Activated T-cell treated with anti-CD3 and anti-CD28 coated beads, Interleukin-2, amount 50 U/mL, for 4 hours (primary cell): ENCODE results near the gene PSME2. TPM values are rescaled to one million over a fixed set of nuclear protein-coding genes. Genes with fewer than 3 reads are reported as not detected.

Experiments
- ATAC-seq, 2 donors: fragments of 200-7000 bp; cut with Tn5 transposase; one replicate each; pipeline ENCODE4 v1.10.0; 2021
- DNase-seq: peaks from one replicate; pipeline ENCODE4 v3.0.0-alpha.2; 2020
- H3K27me3 Mint-ChIP-seq: one replicate; pipeline ENCODE4 v1.8.0; 2021; ENCODE audit warnings: low read depth, mixed read lengths
- H3K36me3 Mint-ChIP-seq: one replicate; pipeline ENCODE4 v1.8.0; 2022; ENCODE audit warnings: mixed read lengths; ENCODE audit not compliant: insufficient read depth
- H3K4me1 Mint-ChIP-seq: one replicate; pipeline ENCODE4 v1.8.0; 2021; ENCODE audit warnings: low read depth, mixed read lengths
- H3K4me3 Mint-ChIP-seq: one replicate; pipeline ENCODE4 v1.8.0; 2021; ENCODE audit warnings: mild to moderate bottlenecking, moderate library complexity, mixed read lengths
- H3K9me3 Mint-ChIP-seq: one replicate; pipeline ENCODE4 v1.8.0; 2021; ENCODE audit warnings: mixed read lengths
- total RNA-seq, 3 donors: library from RNA; stranded (reverse); gene quantifications; one replicate each; pipeline ENCODE4 v1.2.1, GENCODE V29; 2021

Gene PSME2
- total RNA-seq, 3 donors from 2014 or later = 433 to 479 (median 471) TPM

- H3K36me3 Mint-ChIP-seq = peaks cover 25% of the 10 kb centered on the region
- peaks cover 20% of the 10 kb centered on the region for H3K4me1 Mint-ChIP-seq
- DNase-seq (peak; percentile 52), ATAC-seq (peak; percentile 76 to 79)
- H3K9me3 Mint-ChIP-seq = no peaks in the 10 kb centered on the region
- H3K27me3 Mint-ChIP-seq = no peaks in the 10 kb centered on the region
- H3K4me3 Mint-ChIP-seq = peak within 1 kb of the TSS; percentile 81
Observed at GRCh38 chr14:24171422-24172260, 25.2 kb upstream of the PSME2 start, which contains the start of gene REC8. Gene REC8 (plus strand): TSS chr14:24172080. CDS start chr14:24172553, 473 bp downstream.

- Mint-ChIP-seq H3K4me3 (no peak overlapping the region), H3K9me3 (no peaks in the 10 kb centered on the region), H3K4me1 (peaks cover 43% of the 10 kb centered on the region), H3K36me3 (peaks cover 45% of the 10 kb centered on the region), H3K27me3 (no peaks in the 10 kb centered on the region)
- no peak for DNase-seq
- no peak for ATAC-seq
Observed at GRCh38 chr14:24167469-24168114, 21.2 kb upstream of the PSME2 start.

GRCh38 chr14:24165785-24166184 lies 19.4 kb upstream of the PSME2 start:
- Mint-ChIP-seq H3K27me3 (no peaks in the 10 kb centered on the region), H3K9me3 (no peaks in the 10 kb centered on the region), H3K36me3 (peaks cover 46% of the 10 kb centered on the region), H3K4me3 (no peak overlapping the region), H3K4me1 (peaks cover 48% of the 10 kb centered on the region)
- ATAC-seq (no peak), DNase-seq (no peak)

- peaks cover 55% of the 10 kb centered on the region for H3K4me1 Mint-ChIP-seq
- DNase-seq = no peak
- no peaks in the 10 kb centered on the region for H3K9me3 Mint-ChIP-seq
- H3K27me3 Mint-ChIP-seq = no peaks in the 10 kb centered on the region
- no peak for ATAC-seq
- H3K4me3 Mint-ChIP-seq = peak overlapping the region; percentile 51
- peaks cover 50% of the 10 kb centered on the region for H3K36me3 Mint-ChIP-seq
Observed at GRCh38 chr14:24164518-24164991, 18.1 kb upstream of the PSME2 start.

- H3K9me3 Mint-ChIP-seq = no peaks in the 10 kb centered on the region
- H3K36me3 Mint-ChIP-seq = peaks cover 46% of the 10 kb centered on the region
- peaks cover 49% of the 10 kb centered on the region for H3K4me1 Mint-ChIP-seq
- peak overlapping the region; percentile 98 for H3K4me3 Mint-ChIP-seq
- no peaks in the 10 kb centered on the region for H3K27me3 Mint-ChIP-seq
- DNase-seq (no peak), ATAC-seq (peak in 1 of 2 donors; percentile 22)
Observed at GRCh38 chr14:24162093-24162492, 15.7 kb upstream of the PSME2 start.

GRCh38 chr14:24160850-24161804 lies 14.7 kb upstream of the PSME2 start, which contains the start of gene IRF9:
Gene IRF9 (plus strand): TSS chr14:24161265. CDS start chr14:24162145, 880 bp downstream.
- peak; percentile 99 for DNase-seq
- Mint-ChIP-seq H3K9me3 (no peaks in the 10 kb centered on the region), H3K27me3 (no peaks in the 10 kb centered on the region), H3K4me3 (peak within 1 kb of the TSS; percentile 98), H3K36me3 (peaks cover 43% of the 10 kb centered on the region), H3K4me1 (peaks cover 47% of the 10 kb centered on the region)
- peak; percentile 90 for ATAC-seq

GRCh38 chr14:24160499-24160849 lies 14.1 kb upstream of the PSME2 start:
- no peak for DNase-seq
- no peak overlapping the region for H3K4me3 Mint-ChIP-seq
- ATAC-seq = no peak
- peaks cover 46% of the 10 kb centered on the region for H3K36me3 Mint-ChIP-seq
- H3K4me1 Mint-ChIP-seq = peaks cover 46% of the 10 kb centered on the region
- H3K9me3 Mint-ChIP-seq = no peaks in the 10 kb centered on the region
- H3K27me3 Mint-ChIP-seq = no peaks in the 10 kb centered on the region

GRCh38 chr14:24159777-24160498 lies 13.5 kb upstream of the PSME2 start:
- DNase-seq = no peak
- peaks cover 40% of the 10 kb centered on the region for H3K4me1 Mint-ChIP-seq
- no peak overlapping the region for H3K4me3 Mint-ChIP-seq
- H3K27me3 Mint-ChIP-seq = no peaks in the 10 kb centered on the region
- ATAC-seq = no peak
- peaks cover 42% of the 10 kb centered on the region for H3K36me3 Mint-ChIP-seq
- no peaks in the 10 kb centered on the region for H3K9me3 Mint-ChIP-seq

GRCh38 chr14:24157331-24157730 lies 10.9 kb upstream of the PSME2 start:
- Mint-ChIP-seq H3K9me3 (no peaks in the 10 kb centered on the region), H3K27me3 (no peaks in the 10 kb centered on the region), H3K4me1 (peaks cover 15% of the 10 kb centered on the region), H3K4me3 (no peak overlapping the region), H3K36me3 (peaks cover 31% of the 10 kb centered on the region)
- ATAC-seq = no peak
- no peak for DNase-seq

- Mint-ChIP-seq H3K4me3 (no peak overlapping the region), H3K36me3 (peaks cover 30% of the 10 kb centered on the region), H3K27me3 (no peaks in the 10 kb centered on the region), H3K4me1 (peaks cover 11% of the 10 kb centered on the region), H3K9me3 (no peaks in the 10 kb centered on the region)
- DNase-seq (no peak), ATAC-seq (no peak)
Observed at GRCh38 chr14:24156840-24157239, 10.4 kb upstream of the PSME2 start.

GRCh38 chr14:24155100-24155499 lies 8.7 kb upstream of the PSME2 start:
- H3K27me3 Mint-ChIP-seq = no peaks in the 10 kb centered on the region
- peaks cover 4% of the 10 kb centered on the region for H3K4me1 Mint-ChIP-seq
- no peaks in the 10 kb centered on the region for H3K9me3 Mint-ChIP-seq
- peaks cover 34% of the 10 kb centered on the region for H3K36me3 Mint-ChIP-seq
- ATAC-seq (no peak), DNase-seq (no peak)
- no peak overlapping the region for H3K4me3 Mint-ChIP-seq

GRCh38 chr14:24151404-24152080 lies 5.1 kb upstream of the PSME2 start:
- Mint-ChIP-seq H3K4me1 (peaks cover 22% of the 10 kb centered on the region), H3K4me3 (no peak overlapping the region), H3K27me3 (no peaks in the 10 kb centered on the region), H3K9me3 (no peaks in the 10 kb centered on the region), H3K36me3 (peaks cover 34% of the 10 kb centered on the region)
- no peak for ATAC-seq
- no peak for DNase-seq

GRCh38 chr14:24150993-24151392 lies 4.6 kb upstream of the PSME2 start:
- no peak for DNase-seq
- Mint-ChIP-seq H3K9me3 (no peaks in the 10 kb centered on the region), H3K36me3 (peaks cover 33% of the 10 kb centered on the region), H3K4me3 (no peak overlapping the region), H3K4me1 (peaks cover 26% of the 10 kb centered on the region), H3K27me3 (no peaks in the 10 kb centered on the region)
- no peak for ATAC-seq
